HPDE6-E6E7 (cell line): Measurements from ENCODE around the gene ARPP21.

Experiments used
- DNase-seq: peaks from one replicate; pipeline ENCODE4 v3.0.0; 2011; ENCODE audit warnings: missing footprints; ENCODE audit errors: extremely low spot score

ARPP21 gene

GRCh38 chr3:35737527-35737926 is 98.2 kb downstream of the ARPP21 start:
- DNase-seq, result no peak

GRCh38 chr3:35737934-35738706 is 98.8 kb downstream of the ARPP21 start:
- no peak for DNase-seq

- no peak for DNase-seq
Measured at GRCh38 chr3:35739181-35739809, 100.0 kb downstream of the ARPP21 start.

GRCh38 chr3:35739964-35740527 is 100.7 kb downstream of the ARPP21 start:
- no peak for DNase-seq

- no peak for DNase-seq
Measured at GRCh38 chr3:35743218-35743617, 103.9 kb downstream of the ARPP21 start.

GRCh38 chr3:35744419-35744818 is 105.1 kb downstream of the ARPP21 start:
- no peak for DNase-seq

- DNase-seq, result no peak
Measured at GRCh38 chr3:35745351-35745750, 106.0 kb downstream of the ARPP21 start.

- no peak for DNase-seq
Measured at GRCh38 chr3:35745802-35746484, 106.6 kb downstream of the ARPP21 start.

GRCh38 chr3:35746492-35746891 is 107.2 kb downstream of the ARPP21 start:
- DNase-seq, result no peak

- DNase-seq, result no peak
Measured at GRCh38 chr3:35748144-35748543, 108.8 kb downstream of the ARPP21 start.

GRCh38 chr3:35751207-35751606 is 111.9 kb downstream of the ARPP21 start:
- DNase-seq, result no peak

GRCh38 chr3:35757991-35758757 is 118.8 kb downstream of the ARPP21 start:
- no peak for DNase-seq

GRCh38 chr3:35760146-35760545 is 120.8 kb downstream of the ARPP21 start:
- DNase-seq, result no peak

- DNase-seq, result no peak
Measured at GRCh38 chr3:35761311-35761710, 122.0 kb downstream of the ARPP21 start.

GRCh38 chr3:35772381-35773015 is 133.2 kb downstream of the ARPP21 start:
- DNase-seq, result no peak

- no peak for DNase-seq
Measured at GRCh38 chr3:35773417-35773816, 134.1 kb downstream of the ARPP21 start.

GRCh38 chr3:35776346-35776745 is 137.0 kb downstream of the ARPP21 start:
- no peak for DNase-seq

- no peak for DNase-seq
Measured at GRCh38 chr3:35777065-35777464, 137.7 kb downstream of the ARPP21 start.

GRCh38 chr3:35777563-35778554 is 138.5 kb downstream of the ARPP21 start:
- no peak for DNase-seq

GRCh38 chr3:35779611-35780010 is 140.3 kb downstream of the ARPP21 start:
- DNase-seq, result no peak
